Activated gamma-delta T cell (primary cell): ENCODE measurements around the gene NMRAL1.
A peak's percentile ranks its signal among the peaks of the same experiment; 100 is the strongest.

Source experiments
- DNase-seq: peaks from one replicate; lab custom pipeline; 2025; lab: John Stamatoyannopoulos, UW
- total RNA-seq, 2 donors: gene quantifications; one replicate each; lab custom pipeline; 2026; lab: John Stamatoyannopoulos, UW

Gene NMRAL1
- 33.7 to 38.8 reads per million in 2 donors for total RNA-seq

- DNase-seq: peak; percentile 81
These were observed at the start of gene NMRAL1 for GRCh38 chr16:4474192-4474961. Gene NMRAL1, minus strand, starts transcription at chr16:4474625. Its CDS starts 493 bp downstream, at chr16:4474132.

DNA sequence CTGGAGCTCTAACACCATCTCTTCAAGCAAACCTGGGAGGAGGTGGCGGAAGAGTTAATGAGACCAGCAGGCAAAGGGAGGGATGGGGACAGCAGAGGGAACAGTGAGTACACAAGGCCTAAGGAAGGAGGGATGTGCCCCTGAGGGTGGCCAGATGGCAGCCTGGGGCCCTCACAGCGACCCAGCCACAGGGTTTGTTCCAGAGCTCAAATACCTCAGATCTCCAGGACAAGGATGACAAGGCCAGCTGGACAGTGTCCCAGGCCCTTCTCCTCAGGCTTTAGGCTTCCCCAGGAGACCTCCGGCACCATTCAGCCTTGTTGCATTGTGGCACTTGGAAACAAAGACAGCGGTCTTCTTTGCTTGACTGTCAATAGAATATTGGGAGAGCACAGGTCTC is 49.3 kb upstream of the NMRAL1 start:
- DNase-seq: no peak

DNA sequence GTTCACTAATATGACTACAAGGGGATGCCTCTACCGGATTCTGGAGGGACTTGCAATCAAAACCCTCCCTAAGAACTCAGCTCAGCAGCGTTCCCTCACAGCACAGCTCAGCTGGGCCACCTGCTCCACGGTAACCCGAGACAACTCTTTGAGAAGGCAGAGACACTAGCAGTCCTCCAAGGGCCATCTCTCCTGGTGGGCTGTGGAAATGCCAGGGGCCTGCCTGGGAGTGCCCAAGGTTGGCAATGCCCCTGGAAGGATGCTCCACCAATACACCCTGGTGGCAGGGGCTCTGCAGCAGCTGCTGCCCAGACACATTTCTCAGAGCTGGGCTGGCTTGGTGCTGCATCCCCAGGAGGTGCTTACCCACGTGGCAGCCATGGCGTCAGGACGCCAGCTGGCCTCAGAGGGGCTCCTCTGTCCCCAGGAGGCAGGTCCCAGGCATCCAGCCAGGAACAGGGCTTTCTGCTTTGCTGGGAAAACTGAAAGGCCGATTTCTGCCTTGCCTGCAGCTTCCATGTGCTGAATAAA is 47.7 kb upstream of the NMRAL1 start:
- DNase-seq: no peak

DNA sequence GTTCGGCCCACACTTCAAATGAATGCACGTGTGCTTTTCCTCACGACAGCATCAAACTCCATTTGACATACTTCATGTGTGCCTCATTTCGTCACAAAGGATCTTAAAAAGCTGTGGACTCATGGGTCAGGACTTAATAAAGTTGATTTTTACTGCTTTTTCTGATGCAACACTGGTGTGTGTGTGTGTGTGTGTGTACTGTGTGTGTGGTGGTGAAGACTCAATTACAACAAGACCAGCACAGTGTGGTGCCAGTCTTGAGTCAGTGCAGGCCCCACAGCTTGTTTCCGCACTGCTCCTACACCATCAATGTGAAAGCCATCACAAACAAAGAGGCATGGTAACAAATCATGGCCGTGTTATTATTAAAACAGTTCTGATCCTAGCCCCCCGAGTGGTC is 46.5 kb upstream of the NMRAL1 start:
- no peak for DNase-seq

DNA sequence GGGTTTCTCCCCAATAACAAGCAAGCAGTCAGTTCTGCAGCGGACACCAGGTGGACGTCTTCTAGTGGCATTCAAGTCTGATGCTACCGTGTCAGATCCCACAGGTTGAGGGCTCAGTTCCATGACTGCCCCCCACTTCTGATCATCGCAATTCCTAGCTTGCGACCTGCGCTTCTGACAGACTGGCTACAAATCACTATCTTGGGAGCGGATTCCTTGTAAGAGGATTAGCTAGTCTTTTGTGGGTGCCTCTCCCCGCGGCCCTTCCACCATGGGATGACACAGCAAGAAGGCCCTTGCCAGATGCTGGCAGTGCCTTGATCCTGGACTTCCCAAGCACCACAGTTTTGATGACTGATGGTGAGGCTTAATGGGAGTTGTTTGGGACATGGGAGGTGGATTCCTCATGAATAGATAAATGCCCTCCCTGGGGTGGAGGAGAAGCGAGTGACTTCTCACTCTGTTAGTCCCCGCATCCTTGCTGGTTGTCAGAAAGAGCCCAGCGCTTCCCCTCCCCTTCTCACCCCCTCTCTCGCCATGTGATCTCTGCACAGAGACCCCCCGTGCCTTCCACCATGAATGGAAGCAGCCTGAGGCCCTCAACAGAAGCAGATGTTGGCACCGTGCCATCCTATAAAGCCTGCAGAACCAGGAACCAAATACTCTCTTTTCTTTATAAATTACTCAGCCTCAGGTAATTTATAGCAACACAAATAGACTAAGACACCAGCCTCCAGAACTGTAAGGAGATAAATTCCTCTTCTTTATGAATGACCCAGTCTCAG is 45.0 kb upstream of the NMRAL1 start:
- no peak for DNase-seq

DNA sequence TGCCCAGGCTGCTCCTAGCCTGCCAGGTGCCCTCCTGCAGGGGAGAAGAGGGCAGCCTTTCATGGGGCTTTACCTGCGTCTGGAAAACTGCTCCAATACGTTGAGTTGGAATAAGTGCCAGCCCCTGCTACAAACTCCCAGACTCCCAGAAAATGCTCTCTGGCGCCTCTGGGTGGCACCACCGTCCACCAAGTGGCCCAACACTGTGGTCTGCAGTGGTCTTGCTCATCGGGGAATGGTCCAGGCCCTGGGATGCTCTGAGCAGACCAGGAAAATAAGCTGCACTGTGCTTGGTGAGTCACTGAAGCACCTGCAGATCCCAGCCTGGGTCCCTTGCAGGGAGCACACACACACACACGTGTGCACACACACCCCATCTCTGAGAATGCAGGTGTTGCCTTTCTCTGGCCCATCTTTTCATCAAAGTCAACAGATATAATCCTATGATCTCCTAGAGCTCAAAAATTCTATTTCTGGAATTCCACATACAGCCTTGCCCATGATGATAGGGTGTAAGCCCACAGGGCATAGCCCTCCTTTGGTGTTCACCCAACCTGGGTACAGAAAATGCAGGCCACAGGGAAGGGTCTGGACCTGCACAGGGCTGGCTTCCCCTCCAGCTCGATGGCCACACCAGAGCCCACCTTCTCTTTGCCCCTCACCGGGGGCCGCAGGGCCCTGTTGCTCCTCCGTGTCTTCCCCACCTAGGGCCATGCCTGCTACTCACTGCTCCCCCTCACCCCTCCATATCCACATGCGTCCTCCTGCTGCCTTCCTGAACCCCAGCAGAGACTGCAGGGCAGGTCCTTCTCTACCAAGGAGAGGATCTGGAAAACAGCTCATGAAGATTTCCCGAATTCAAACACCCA is 43.6 kb upstream of the NMRAL1 start:
- DNase-seq: no peak

DNA sequence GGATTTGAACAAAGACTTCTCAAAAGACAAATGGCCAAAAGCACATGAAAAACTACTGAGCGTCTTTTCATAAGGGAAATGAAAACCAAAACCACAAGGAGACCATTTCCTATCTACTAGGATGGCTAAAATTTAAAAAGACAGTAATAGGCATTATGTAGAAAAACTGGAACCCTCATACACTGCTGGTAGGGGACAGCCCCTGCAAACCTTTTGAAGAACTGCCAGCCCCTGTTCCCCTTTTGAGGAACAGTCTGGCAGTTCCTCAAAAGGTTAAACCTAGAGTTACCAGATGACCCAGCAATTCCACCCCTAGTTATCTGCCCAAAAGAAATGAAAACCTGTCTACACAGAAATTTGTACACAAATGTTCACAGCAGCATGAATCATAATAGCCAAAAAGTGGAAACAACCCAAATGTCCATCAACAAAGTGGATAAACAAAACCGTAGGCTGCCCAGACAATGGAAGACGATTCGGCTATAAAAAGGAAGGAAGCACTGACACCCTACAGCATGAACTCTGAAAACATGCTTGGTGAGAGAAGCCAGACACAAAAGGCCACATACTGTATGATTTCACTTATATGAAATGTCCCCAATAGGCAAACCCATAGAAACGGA is 41.3 kb upstream of the NMRAL1 start:
- no peak for DNase-seq

GRCh38 chr16:4514606-4515005 is 40.2 kb upstream of the NMRAL1 start:
- DNase-seq: no peak

DNA sequence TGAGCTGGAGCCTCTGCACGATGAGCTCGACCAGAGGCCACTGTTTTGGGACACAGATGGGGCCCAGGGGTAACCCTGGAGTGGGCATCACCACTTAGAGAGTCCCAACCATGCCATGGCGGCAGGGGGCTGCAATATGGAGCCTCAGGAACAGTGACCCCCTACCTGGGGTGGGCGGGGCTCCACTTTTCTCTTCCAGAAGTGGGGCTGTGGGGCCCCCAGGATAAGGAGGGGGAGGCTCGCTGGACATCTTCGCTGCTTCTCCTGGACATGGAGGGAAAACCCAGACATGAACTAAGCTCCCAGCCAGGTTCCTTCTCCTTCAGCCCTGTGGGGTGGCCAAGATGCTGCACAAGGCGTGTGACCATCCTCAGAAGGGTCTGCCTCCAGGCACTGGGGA is 39.5 kb upstream of the NMRAL1 start:
- DNase-seq: no peak

DNA sequence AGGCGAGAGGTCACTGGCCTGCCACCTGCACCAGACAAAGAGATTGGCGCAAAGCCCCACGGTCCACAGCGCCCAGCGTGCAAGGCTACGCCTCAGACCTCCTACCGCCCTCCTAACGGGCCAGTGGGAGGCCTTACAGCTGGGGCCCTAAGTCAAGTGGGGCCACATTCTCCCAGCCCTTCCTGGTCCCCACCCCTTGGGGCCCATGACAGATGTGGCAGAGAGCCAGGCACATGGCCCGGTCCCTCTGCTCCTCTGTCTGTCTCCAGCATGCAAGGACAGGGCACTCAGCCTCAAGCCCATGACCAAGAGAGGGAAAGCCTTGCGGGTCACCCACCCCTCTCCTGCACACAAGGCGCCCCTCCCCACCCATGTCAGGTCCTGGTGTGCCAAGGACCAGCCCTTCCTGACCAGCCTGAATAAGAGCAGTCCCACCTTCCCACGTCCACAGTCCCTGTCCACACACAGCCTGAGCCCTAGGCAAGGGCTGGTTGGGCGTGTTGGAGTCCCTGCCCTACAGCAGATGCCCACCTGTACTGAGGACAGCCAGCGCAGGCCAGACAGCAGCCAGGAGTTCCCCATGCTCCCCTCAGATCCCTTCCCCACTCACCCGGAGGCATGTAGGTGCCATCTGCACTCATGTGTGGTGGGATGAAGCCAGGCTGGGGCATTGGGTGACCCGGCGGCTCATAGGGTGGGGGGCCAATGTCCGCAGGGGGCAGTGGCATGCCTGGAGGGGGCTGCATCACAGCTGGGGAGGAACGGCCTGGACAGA is 38.8 kb upstream of the NMRAL1 start:
- no peak for DNase-seq

DNA sequence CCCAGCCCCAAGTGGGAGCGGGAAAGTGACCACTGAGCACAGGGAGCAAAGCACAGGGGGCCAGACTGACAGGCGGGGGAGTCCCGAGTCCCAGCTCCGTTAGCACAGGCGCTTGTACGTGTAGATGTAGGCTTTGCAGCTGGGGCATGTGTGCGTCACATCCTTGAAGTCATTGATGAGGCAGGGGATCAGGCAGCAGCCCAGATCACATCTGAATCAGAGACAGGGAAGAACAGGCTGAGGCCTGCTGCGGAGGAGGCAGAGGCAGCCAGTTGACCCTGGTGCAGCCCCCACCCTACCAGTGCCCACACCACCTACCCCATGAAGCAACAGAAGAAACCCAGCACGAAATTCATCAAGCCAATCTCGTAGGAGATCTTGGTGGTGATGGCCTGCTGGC is 38.0 kb upstream of the NMRAL1 start:
- DNase-seq: no peak

GRCh38 chr16:4511441-4512082 is 37.1 kb upstream of the NMRAL1 start:
- no peak for DNase-seq

GRCh38 chr16:4510747-4511426 is 36.5 kb upstream of the NMRAL1 start:
- DNase-seq: no peak

DNA sequence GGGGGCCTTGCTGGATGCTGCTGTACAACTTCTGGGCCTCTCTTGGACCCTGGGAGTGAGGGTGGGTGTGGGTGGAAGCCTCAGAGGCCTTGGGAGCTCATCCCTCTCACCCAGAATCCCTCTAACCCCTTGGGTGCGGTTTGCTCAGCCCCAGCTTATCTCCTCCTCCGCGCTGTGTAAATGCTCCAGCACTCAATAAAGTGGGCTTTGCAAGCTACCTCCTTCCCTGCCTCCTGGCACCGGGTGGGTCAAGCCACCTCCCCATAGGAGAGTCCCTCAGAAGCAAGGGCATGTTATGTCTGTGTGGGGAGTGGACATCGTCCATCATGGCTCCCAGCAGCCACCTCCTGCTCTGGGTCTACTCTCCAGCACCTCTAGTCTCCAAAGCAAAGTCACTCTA is 35.7 kb upstream of the NMRAL1 start:
- no peak for DNase-seq

DNA sequence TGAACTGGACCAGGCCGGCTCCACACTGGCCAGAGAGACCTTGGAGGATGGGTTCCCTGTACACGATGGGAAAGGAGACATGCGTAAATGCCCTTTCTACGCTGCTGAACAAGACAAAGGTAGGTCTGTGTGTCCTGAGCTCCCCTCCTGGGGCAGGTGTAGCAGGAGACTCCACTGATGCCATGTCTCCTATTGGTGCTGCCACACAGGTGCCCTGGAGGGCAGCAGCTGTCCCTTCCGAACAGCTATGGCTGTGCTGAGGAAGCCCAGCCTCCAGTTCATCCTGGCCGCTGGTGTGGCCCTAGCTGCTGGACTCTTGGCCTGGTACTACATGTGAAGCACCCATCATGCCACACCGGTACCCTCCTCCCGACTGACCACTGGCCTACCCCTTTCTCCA is 35.0 kb upstream of the NMRAL1 start:
- no peak for DNase-seq

GRCh38 chr16:4508806-4509205 is 34.4 kb upstream of the NMRAL1 start:
- DNase-seq: no peak

DNA sequence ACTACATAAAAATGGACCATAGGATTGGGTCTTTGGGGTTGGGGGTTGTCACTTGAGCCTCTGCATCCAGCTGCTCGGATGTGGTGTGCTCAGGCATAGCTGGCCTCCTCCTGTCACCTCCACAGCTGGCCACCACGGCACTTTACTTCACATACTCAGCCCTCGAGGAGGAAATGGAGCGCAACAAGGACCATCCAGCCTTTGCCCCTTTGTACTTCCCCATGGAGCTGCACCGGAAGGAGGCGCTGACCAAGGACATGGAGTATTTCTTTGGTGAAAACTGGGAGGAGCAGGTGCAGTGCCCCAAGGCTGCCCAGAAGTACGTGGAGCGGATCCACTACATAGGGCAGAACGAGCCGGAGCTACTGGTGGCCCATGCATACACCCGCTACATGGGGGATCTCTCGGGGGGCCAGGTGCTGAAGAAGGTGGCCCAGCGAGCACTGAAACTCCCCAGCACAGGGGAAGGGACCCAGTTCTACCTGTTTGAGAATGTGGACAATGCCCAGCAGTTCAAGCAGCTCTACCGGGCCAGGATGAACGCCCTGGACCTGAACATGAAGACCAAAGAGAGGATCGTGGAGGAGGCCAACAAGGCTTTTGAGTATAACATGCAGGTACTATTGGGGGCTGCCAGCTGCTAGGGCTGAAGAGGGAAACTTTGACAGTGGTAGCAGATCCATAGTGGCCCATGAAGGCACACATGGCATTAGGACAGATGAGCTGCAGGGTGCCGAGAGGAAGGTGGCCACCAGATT is 33.3 kb upstream of the NMRAL1 start:
- no peak for DNase-seq

GRCh38 chr16:4506450-4506849 is 32.0 kb upstream of the NMRAL1 start:
- DNase-seq: no peak
